A673 (cell line): Measurements from ENCODE around the gene OPTC.

ENCODE experiments used
- CTCF ChIP-seq: fragments of 300-800, 200-600 bp; sonication (generic); conservative IDR thresholded peaks from 2 replicates; pipeline ENCODE4 v1.5.1; 2017; ENCODE audit warnings: low read depth, mild to moderate bottlenecking, antibody characterized with exemption, low read length, moderate library complexity, mixed read lengths
- EZH2 ChIP-seq: fragments of 200-600 bp; sonication (generic); IDR thresholded peaks from 2 replicates; pipeline ENCODE4 v1.6.1; 2017; ENCODE audit warnings: borderline replicate concordance, low read depth, mild to moderate bottlenecking, mixed read lengths, antibody characterized with exemption, low read length; ENCODE audit not compliant: poor library complexity, severe bottlenecking

DNA sequence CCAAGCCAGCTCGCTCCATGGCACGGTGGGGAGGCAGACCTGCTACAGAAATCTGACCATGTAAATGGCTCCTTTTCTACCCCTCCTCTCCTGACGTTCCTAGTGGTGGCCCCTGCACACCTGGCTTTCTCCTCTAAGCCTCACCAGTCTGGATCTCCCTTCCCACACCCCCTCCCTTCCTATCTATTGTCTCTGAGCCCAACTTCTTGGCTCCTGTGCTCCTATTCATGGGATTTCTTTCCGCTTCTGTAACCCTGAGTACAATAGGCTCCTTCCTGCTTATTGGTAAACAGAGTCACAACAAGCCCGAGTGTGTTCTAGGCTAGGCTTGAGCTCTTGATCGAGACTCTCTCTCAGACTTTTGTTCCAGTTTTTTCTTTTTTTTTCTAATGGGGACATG is 17.6 kb downstream of the OPTC start:
- TF ChIP-seq CTCF, result no peak
- TF ChIP-seq EZH2, result no peak
